Colonic mucosa (tissue), 4 donors: ENCODE data around the gene TUBB. TPM values are rescaled to one million over a fixed set of nuclear protein-coding genes. Genes with fewer than 3 reads are reported as not detected.

Source experiments
- DNase-seq: peaks from one replicate; pipeline ENCODE4 v3.0.0-alpha.2; 2020
- H3K27ac ChIP-seq: fragments of 200-600 bp; one replicate; pipeline ENCODE4 v1.8.0; 2021
- H3K27me3 ChIP-seq: fragments of 200-600 bp; one replicate; pipeline ENCODE4 v1.8.0; 2021
- H3K36me3 ChIP-seq: fragments of 200-600 bp; one replicate; pipeline ENCODE4 v1.8.0; 2021
- H3K4me1 ChIP-seq: fragments of 200-600 bp; one replicate; pipeline ENCODE4 v1.8.0; 2021; ENCODE audit warnings: mild to moderate bottlenecking
- H3K4me3 ChIP-seq: fragments of 200-600 bp; one replicate; pipeline ENCODE4 v1.8.0; 2021
- H3K9ac ChIP-seq, 2 donors: one replicate each; pipeline ENCODE4 v1.7.0; 2013; ENCODE audit warnings: control low read depth in 2 of 2, low read depth in 2 of 2, low read length in 2 of 2
- H3K9me3 ChIP-seq: fragments of 200-600 bp; one replicate; pipeline ENCODE4 v1.8.0; 2021
- CTCF ChIP-seq: fragments of 200-600 bp; IDR thresholded peaks from one replicate; pipeline ENCODE4 v1.8.0; 2022; ENCODE audit warnings: antibody characterized with exemption, mild to moderate bottlenecking
- intact Hi-C: fragments of 100-400 bp; cut with DNase I; formaldehyde crosslinking; loops from one replicate; pipeline ENCODE4 v1.14.1; 2022
- total RNA-seq, 2 donors: library from RNA; stranded (reverse); fragmentation: NEBNext Ultra II Directional in 1 of 2; extraction: Animal tissue kit (Norgen Biotek cat#: 25700) in 1 of 2; gene quantifications; one replicate each; pipeline ENCODE4 v1.2.1, GENCODE V29; 2021
- donor health status: healthy.
- donor health status: DM: no; HTN: no; CAD: no.
- donor health status: DM: no; HTN: no; CAD: no.

Gene TUBB
- total RNA-seq, 2 donors from 2014 or later: 213 to 605 TPM

GRCh38 chr6:30689022-30689865, 30.9 kb upstream of the TUBB start:
- H3K9me3 ChIP-seq: no peaks in the 10 kb centered on the region
- no peak for DNase-seq

DNA sequence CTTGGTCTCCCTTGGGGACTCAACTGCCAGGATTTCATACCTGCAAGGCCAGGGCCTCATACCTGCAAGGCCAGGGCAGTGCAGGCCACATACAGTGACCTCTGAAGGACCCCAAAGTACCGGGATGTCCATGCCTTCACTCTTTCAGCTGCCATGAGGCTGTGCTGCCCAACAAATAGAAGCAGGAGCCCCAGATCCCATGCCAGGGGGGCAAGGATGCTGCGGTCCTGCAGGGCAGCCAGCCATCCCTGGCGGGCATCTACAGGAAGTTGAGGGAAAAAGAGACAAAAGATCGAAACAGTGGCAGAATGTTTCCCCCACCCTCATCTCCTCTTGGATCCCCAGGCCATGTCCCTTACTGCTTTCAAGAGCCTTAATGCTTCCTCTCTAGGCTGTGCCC, 30.2 kb upstream of the TUBB start:
- H3K27ac ChIP-seq: peak overlapping the region; percentile 79
- no peaks in the 10 kb centered on the region for H3K36me3 ChIP-seq
- no peaks in the 10 kb centered on the region for H3K9me3 ChIP-seq
- intact Hi-C loops: loop anchor here (2.0 kb wide), 1 partner anchor 27 kb away; the partner anchor contains the start of gene MDC1
- TF ChIP-seq CTCF: no peak
- peak overlapping the region; percentile 44 to 56 for H3K9ac ChIP-seq
- H3K27me3 ChIP-seq: no peaks in the 10 kb centered on the region
- no peak for DNase-seq
- peak overlapping the region; percentile 59 for H3K4me3 ChIP-seq
- peaks cover 11% of the 10 kb centered on the region for H3K4me1 ChIP-seq

More at GRCh38 chr6:30689022-30689865, 30.9 kb upstream of the TUBB start:
- peak overlapping the region; percentile 84 for H3K27ac ChIP-seq
- no peaks in the 10 kb centered on the region for H3K27me3 ChIP-seq
- H3K4me1 ChIP-seq: peaks cover 11% of the 10 kb centered on the region
- intact Hi-C loops: no loop called here
- TF ChIP-seq CTCF: no peak
- H3K9ac ChIP-seq: peak overlapping the region in 1 of 2 donors; percentile 45
- H3K36me3 ChIP-seq: no peaks in the 10 kb centered on the region
- no peak overlapping the region for H3K4me3 ChIP-seq

DNA sequence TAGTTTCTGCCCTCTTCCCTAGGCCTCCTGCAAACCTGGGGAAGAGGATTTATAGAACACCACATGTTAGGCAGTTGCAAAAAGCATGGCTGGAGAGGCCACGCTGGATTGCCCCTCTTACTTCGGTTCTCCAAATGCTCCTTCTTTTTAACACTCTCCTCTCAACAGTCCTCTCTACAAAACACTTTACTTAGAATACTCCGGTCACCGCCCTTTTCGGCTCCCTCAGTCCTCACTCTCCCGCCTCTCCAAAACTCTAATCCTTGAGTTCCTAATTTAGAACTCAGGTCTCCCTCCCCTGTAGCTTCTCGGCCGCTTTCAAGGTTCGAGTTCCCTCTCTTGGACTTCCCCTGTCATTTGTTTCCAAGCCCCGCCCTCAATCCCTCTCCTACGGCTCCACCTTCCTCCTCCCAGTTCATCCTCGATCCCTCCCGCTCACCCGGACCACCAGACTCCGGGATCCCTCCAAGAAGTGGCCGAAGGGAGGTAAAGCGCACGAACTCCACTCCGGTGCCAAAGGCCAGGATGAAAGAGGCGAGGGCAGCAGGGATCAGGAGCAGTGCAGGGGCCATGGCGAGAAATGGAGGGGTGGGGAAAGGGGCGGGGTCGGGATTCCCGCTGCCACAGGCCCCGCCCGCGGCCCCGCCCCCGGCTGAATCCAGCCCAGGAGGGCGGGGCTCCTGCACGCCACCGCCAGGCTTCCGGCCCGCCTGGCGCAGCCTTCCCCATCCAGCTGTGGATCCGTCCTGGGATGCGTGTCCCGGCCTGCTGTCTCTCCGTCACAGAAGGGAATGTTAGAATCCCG, 29.5 kb upstream of the TUBB start, which contains the start of gene NRM:
Gene NRM (minus strand): TSS at position 582 of the 805 bp plus-strand sequence. CDS start 10 bp downstream, at position 572.
- Histone ChIP-seq H3K4me1 (peaks cover 11% of the 10 kb centered on the region), H3K9me3 (no peaks in the 10 kb centered on the region), H3K9ac (peak within 1 kb of the TSS; percentile 44 to 56), H3K36me3 (no peaks in the 10 kb centered on the region), H3K4me3 (peak within 1 kb of the TSS; percentile 59), H3K27me3 (no peaks in the 10 kb centered on the region), H3K27ac (peak within 1 kb of the TSS; percentile 79)
- TF ChIP-seq CTCF: no peak
- intact Hi-C loops: loop anchor here (2.0 kb wide), 1 partner anchor 26 kb away; the partner anchor contains the start of gene MDC1
- DNase-seq: peak; percentile 91

GRCh38 chr6:30691208-30691847, 28.8 kb upstream of the TUBB start:
- peak overlapping the region; percentile 79 for H3K27ac ChIP-seq
- no peak for TF ChIP-seq CTCF
- H3K9me3 ChIP-seq: no peaks in the 10 kb centered on the region
- intact Hi-C loops: loop anchor here (2.0 kb wide), 1 partner anchor 25 kb away; the partner anchor contains the start of gene MDC1
- H3K4me1 ChIP-seq: peaks cover 11% of the 10 kb centered on the region
- H3K4me3 ChIP-seq: peak overlapping the region; percentile 59
- peak overlapping the region; percentile 44 to 56 for H3K9ac ChIP-seq
- H3K36me3 ChIP-seq: no peaks in the 10 kb centered on the region
- H3K27me3 ChIP-seq: no peaks in the 10 kb centered on the region
- no peak for DNase-seq

DNA sequence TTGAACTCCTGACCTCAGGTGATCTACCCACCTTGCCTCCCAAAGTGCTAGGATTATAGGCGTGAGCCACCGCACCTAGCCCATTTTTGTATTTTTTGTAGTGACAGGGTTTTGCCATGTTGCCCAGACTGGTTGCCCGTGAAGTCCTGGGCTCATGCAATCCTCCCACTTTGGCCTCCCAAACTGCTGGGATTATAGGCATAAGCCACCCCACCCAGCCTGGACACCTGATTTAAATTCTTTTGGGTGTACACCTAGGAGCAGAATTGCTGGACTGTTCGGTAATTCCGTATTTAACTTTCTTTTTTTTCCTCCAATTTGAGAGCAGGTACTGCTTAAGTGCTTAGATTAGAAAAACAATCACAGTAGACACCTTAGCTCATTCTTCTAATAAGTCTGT, 23.7 kb upstream of the TUBB start:
- no peak for TF ChIP-seq CTCF
- no peaks in the 10 kb centered on the region for H3K4me1 ChIP-seq
- H3K27me3 ChIP-seq: no peaks in the 10 kb centered on the region
- intact Hi-C loops: no loop called here
- no peak overlapping the region for H3K27ac ChIP-seq
- no peaks in the 10 kb centered on the region for H3K9me3 ChIP-seq
- no peaks in the 10 kb centered on the region for H3K36me3 ChIP-seq
- H3K4me3 ChIP-seq: no peak overlapping the region
- DNase-seq: no peak
- no peak overlapping the region for H3K9ac ChIP-seq
